Astrocyte of the spinal cord (primary cell): ENCODE results near the gene PTRH1.

Experiments
- DNase-seq: peaks from one replicate; pipeline ENCODE4 v3.0.0; 2011; ENCODE audit warnings: low read depth, low spot score
- H3K4me3 ChIP-seq: 2 replicates; pipeline ENCODE4 v1.5.1; 2011; ENCODE audit warnings: low read depth, mild to moderate bottlenecking, low read length, moderate library complexity
- in situ Hi-C: cut with HindIII; loops from 2 replicates; pipeline ENCODE4 v1.10.0; 2017; ENCODE audit warnings: low sequenced_read_pairs
- TF ChIP-seq, protein P1 (sequence below): IDR thresholded peaks from 2 replicates; pipeline ENCODE4 v1.5.1; 2012; ENCODE audit warnings: low read depth, mild to moderate bottlenecking, low read length, inconsistent platforms

Gene PTRH1

GRCh38 chr9:127693143-127693542 lies 22.3 kb downstream of the PTRH1 start:
- TF ChIP-seq, protein P1, sequence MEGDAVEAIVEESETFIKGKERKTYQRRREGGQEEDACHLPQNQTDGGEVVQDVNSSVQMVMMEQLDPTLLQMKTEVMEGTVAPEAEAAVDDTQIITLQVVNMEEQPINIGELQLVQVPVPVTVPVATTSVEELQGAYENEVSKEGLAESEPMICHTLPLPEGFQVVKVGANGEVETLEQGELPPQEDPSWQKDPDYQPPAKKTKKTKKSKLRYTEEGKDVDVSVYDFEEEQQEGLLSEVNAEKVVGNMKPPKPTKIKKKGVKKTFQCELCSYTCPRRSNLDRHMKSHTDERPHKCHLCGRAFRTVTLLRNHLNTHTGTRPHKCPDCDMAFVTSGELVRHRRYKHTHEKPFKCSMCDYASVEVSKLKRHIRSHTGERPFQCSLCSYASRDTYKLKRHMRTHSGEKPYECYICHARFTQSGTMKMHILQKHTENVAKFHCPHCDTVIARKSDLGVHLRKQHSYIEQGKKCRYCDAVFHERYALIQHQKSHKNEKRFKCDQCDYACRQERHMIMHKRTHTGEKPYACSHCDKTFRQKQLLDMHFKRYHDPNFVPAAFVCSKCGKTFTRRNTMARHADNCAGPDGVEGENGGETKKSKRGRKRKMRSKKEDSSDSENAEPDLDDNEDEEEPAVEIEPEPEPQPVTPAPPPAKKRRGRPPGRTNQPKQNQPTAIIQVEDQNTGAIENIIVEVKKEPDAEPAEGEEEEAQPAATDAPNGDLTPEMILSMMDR, result no peak
- in situ Hi-C loops, result no loop called here
- no peak overlapping the region for H3K4me3 ChIP-seq
- no peak for DNase-seq

GRCh38 chr9:127692071-127692470 lies 23.4 kb downstream of the PTRH1 start:
- no peak for DNase-seq

GRCh38 chr9:127690735-127691134 lies 24.7 kb downstream of the PTRH1 start:
- DNase-seq, result no peak
- TF ChIP-seq, protein P1, result no peak
- H3K4me3 ChIP-seq, result no peak overlapping the region
- in situ Hi-C loops, result no loop called here

More at GRCh38 chr9:127692071-127692470, 23.4 kb downstream of the PTRH1 start:
- in situ Hi-C loops, result no loop called here
- TF ChIP-seq, protein P1, result no peak
- no peak overlapping the region for H3K4me3 ChIP-seq

DNA sequence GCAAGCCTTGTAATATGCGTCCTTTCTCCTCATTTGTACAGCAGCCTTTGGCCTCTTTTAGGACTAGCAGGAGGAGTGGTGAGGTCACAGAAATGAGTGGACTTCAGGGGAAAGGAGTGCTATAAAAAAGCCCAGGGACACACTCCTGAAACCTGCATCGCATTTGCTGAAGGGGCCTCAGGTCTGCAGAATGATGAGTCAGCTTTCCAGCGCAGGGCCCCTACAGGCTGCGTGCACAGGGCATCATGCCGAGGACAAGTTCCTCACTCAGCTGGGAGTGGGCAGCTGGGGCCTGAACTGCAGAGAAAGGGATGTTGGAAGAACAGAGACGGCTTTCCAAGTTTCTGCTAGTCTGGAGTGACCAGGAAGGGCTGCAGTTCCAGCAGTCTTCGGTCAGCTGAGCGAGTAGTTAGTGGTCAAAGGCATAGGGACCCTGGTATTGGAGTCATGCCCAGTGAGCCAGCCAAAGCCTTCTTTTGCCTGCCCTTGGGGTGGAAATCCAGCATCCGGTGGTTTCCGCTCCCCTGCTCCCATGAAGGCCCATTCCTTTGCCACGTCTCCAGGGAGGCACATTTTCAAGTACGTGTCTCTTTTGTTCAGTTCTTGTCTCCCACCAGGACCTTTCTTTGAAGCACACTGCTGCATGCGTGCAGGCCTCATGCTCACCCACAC lies 26.0 kb downstream of the PTRH1 start:
- in situ Hi-C loops, result no loop called here
- no peak for DNase-seq
- no peak overlapping the region for H3K4me3 ChIP-seq
- TF ChIP-seq, protein P1, result no peak

DNA sequence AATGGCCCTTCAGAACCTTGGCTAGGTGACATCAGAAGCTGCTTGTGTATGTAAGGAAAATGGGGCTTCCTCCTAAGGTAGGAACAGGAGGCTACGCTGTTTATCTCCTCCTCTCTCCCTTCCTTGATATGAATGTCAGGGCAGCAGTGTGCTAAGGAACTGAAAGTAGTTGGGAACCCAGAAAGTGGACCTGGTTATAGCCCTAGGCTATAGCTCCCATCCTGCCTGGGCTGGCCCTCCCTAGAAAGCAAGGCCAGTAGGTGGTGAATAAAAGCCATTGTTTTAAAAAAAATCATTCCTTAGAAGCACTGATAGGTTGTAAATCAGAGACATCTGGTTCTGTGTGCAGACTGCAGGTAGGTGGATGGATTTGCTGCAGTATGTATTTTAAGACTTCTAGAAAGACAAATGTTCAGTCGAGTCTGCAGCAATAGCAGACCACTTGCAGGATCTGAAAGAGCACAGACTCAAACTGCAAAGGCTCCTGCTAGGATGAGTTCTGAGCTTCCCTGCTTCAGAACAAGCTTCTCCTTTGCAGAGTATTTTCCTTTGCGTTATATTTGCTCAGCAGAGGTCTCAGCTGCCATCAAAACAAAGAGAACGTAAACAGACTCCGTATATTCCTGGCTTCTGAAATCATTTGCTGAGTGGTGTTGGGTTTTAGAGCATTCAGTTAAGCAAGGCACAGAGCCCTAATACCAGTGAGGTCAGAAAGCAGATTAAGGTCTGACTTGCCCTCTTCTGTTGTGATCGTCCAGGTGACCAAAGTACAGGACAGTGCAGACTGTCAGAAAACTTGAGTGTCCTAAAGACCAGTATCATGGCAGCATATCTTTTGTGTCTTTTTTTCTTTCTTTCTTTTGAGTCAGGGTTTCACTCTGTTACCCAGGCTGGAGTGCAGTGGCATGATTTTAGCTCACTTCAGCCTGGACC lies 28.7 kb downstream of the PTRH1 start:
- in situ Hi-C loops, result no loop called here
- no peak for DNase-seq
- H3K4me3 ChIP-seq, result no peak overlapping the region
- TF ChIP-seq, protein P1, result no peak

GRCh38 chr9:127684576-127684975 lies 30.9 kb downstream of the PTRH1 start:
- H3K4me3 ChIP-seq, result no peak overlapping the region
- DNase-seq, result no peak
- TF ChIP-seq, protein P1, result no peak
- in situ Hi-C loops, result no loop called here
